Measurements from ENCODE around the gene SHFL.

DNA sequence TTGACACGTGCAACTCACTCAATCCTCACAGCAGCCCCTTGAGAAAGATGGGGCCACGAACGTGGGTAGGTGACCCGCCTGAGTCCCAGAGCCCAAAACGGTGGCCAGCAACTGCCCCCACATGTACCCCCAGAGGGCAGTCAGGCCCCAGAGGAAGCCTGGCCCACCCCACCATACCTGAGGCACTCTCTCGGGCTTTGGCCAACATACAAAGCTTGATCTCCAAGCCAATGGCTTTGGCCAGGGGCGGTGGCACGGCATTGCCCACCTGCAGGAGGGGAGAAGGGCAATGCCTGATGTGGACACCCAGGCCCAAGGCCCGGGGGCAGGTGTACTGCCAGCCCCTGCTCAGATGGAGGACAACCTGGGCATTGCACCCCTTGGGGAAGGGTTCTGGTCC is 47.9 kb downstream of the SHFL start:
- TF ChIP-seq, protein P1, sequence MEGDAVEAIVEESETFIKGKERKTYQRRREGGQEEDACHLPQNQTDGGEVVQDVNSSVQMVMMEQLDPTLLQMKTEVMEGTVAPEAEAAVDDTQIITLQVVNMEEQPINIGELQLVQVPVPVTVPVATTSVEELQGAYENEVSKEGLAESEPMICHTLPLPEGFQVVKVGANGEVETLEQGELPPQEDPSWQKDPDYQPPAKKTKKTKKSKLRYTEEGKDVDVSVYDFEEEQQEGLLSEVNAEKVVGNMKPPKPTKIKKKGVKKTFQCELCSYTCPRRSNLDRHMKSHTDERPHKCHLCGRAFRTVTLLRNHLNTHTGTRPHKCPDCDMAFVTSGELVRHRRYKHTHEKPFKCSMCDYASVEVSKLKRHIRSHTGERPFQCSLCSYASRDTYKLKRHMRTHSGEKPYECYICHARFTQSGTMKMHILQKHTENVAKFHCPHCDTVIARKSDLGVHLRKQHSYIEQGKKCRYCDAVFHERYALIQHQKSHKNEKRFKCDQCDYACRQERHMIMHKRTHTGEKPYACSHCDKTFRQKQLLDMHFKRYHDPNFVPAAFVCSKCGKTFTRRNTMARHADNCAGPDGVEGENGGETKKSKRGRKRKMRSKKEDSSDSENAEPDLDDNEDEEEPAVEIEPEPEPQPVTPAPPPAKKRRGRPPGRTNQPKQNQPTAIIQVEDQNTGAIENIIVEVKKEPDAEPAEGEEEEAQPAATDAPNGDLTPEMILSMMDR (IDR thresholded peaks at IDR 0.05 in 2 of 3, conservative IDR thresholded peaks at IDR 0.05 in 1 of 3; ENCODE audit: borderline replicate concordance in 1 of 3, insufficient read depth in 1 of 3, low read depth in 2 of 3, low read length in 2 of 3), result no peak
- TF ChIP-seq POLR2A (IDR thresholded peaks at IDR 0.05; ENCODE audit: borderline replicate concordance, extremely low read depth, insufficient read depth, insufficient read length) (no peak), EZH2 (IDR thresholded peaks at IDR 0.05) (no peak), RAD21 (IDR thresholded peaks at IDR 0.05; ENCODE audit: low read depth) (no peak), POLR2AphosphoS5 (IDR thresholded peaks at IDR 0.05; ENCODE audit: low read depth, low read length) (no peak)
- TF ChIP-seq, protein P2, sequence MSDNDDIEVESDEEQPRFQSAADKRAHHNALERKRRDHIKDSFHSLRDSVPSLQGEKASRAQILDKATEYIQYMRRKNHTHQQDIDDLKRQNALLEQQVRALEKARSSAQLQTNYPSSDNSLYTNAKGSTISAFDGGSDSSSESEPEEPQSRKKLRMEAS (IDR thresholded peaks at IDR 0.05), result no peak
